ENCODE measurements around the gene SLC66A1. TPM values are rescaled to one million over a fixed set of nuclear protein-coding genes. Genes with fewer than 3 reads are reported as not detected.

The SLC66A1 gene
- total RNA-seq, 1 experiment from 2014 or later, result 22.5 TPM

- Histone ChIP-seq H2BK12ac (ENCODE audit: insufficient read length, low read depth, low read length) (no peak overlapping the region), H3K27me3 (ENCODE audit: insufficient read depth, low read length) (no peaks in the 10 kb centered on the region), H4K91ac (ENCODE audit: insufficient read length, low read depth, low read length) (no peak overlapping the region), H4K8ac (replicated peaks; ENCODE audit: insufficient read length, low read depth, low read length) (no peak overlapping the region), H2BK15ac (ENCODE audit: low read depth, low read length) (no peak overlapping the region), H3K79me2 (ENCODE audit: insufficient read depth, low read length) (0 out of 2 replicates have a peak, but pooled peaks cover 1% of the 10 kb centered on the region), H3K27ac (ENCODE audit: insufficient read length, low read depth, low read length) (no peak overlapping the region), H3K23ac (ENCODE audit: insufficient read length, low read depth, low read length) (no peak overlapping the region), H2BK120ac (ENCODE audit: low read depth, low read length, poor library complexity, severe bottlenecking) (no peak overlapping the region), H3K4me1 (ENCODE audit: insufficient read depth, low read length) (0 out of 2 replicates have a peak, but pooled peaks cover 3% of the 10 kb centered on the region), H4K5ac (ENCODE audit: insufficient read length, low read depth, low read length) (no peak overlapping the region), H3K14ac (ENCODE audit: insufficient read depth, low read length) (no peak overlapping the region; the same call in 1 of the 2 replicates), H2AK5ac (ENCODE audit: insufficient read length, low read length) (no peak overlapping the region), H3K23me2 (ENCODE audit: insufficient read length, low read depth, low read length, poor library complexity, severe bottlenecking) (no peaks in the 10 kb centered on the region), H2BK20ac (ENCODE audit: low read depth, low read length, poor library complexity, severe bottlenecking) (no peak overlapping the region), H3K4ac (ENCODE audit: low read depth, low read length) (no peak overlapping the region), H3K56ac (ENCODE audit: insufficient read length, low read depth, low read length) (no peak overlapping the region), H3K9ac (ENCODE audit: extremely low read depth, insufficient read length, low read length) (no peak overlapping the region), H3K79me1 (ENCODE audit: insufficient read depth, low read depth, low read length, poor library complexity, severe bottlenecking) (peaks cover 4% of the 10 kb centered on the region), H2BK5ac (ENCODE audit: insufficient read length, low read length) (no peak overlapping the region), H4K20me1 (ENCODE audit: control insufficient read depth, insufficient read depth, insufficient read length) (no peaks in the 10 kb centered on the region), H3T11ph (ENCODE audit: low read length) (no peak overlapping the region), H2AFZ (ENCODE audit: low read length) (no peak overlapping the region), H3K9me3 (ENCODE audit: control insufficient read depth, low read depth, low read length) (no peaks in the 10 kb centered on the region), H3K4me2 (ENCODE audit: insufficient read depth, insufficient read length, low read length) (no peak overlapping the region), H3K18ac (ENCODE audit: insufficient read length, low read depth, low read length) (no peak overlapping the region)
- WGBS (ENCODE audit: extremely low coverage, insufficient read length, low lambda C conversion rate), result no CpG with 5 or more reads among the region's 5 CpGs
- Mint-ChIP-seq H3K27me3 (ENCODE audit: low read depth) (no peaks in the 10 kb centered on the region; the same call in 1 of the 2 replicates), H3K27ac (no peak overlapping the region), H3K4me3 (no peak overlapping the region), H3K4me1 (peaks cover 32 to 39% of the 10 kb centered on the region in 2 experiments), H3K9me3 (no peaks in the 10 kb centered on the region), H3K36me3 (ENCODE audit: insufficient read depth in 1 of 3, low read depth in 3 of 3) (peaks cover 32 to 53% (median 51%) of the 10 kb centered on the region in 3 experiments)
- DNase-seq, result no peak
- no peak for TF ChIP-seq CTCF (conservative IDR thresholded peaks at IDR 0.05)
These were observed 44.1 kb downstream of the SLC66A1 start for GRCh38 chr1:19356266-19356665.
